Panc1 (cell line): ENCODE data around the gene MYO5B. TPM values are rescaled to one million over a fixed set of nuclear protein-coding genes. Genes with fewer than 3 reads are reported as not detected.

Source experiments
- ATAC-seq: fragments of 200-7000 bp; cut with Tn5 transposase; 2 replicates; pipeline ENCODE4 v1.9.1; 2020; ENCODE audit warnings: mild to moderate bottlenecking, moderate library complexity
- BruUV-seq: library from RNA; stranded (reverse); fragments of 400-500 nt; replicated peaks from 2 replicates; lab custom pipeline; 2021; lab: Mats Ljungman, UMichigan
- CTCF ChIA-PET: fragments of 300-600 bp; sonication (Branson Sonifier 250); formaldehyde crosslinking; loops from one replicate; lab custom pipeline; 2022; ENCODE audit warnings: antibody characterized with exemption; lab: Charles Lee
- POLR2A ChIA-PET: fragments of 300-600 bp; sonication (Branson Sonifier 250); formaldehyde crosslinking; loops from one replicate; lab custom pipeline; 2022; ENCODE audit warnings: antibody characterized with exemption; lab: Charles Lee
- DNase-seq: peaks from one replicate; pipeline ENCODE4 v3.0.0-alpha.2; 2010; ENCODE audit warnings: low read depth, low spot score
- H3K27ac ChIP-seq: 2 replicates; pipeline ENCODE4 v1.5.1; 2011; ENCODE audit warnings: mild to moderate bottlenecking, low read length, inconsistent platforms
- H3K27me3 ChIP-seq: fragments of 200-500 bp; sonication (Bioruptor generic); 2 replicates; pipeline ENCODE4 v1.6.0; 2014; ENCODE audit warnings: low read length, inconsistent platforms; ENCODE audit not compliant: control insufficient read depth, insufficient read depth
- H3K36me3 ChIP-seq: fragments of 200-500 bp; sonication (Bioruptor generic); 2 replicates; pipeline ENCODE4 v1.5.1; 2014; ENCODE audit warnings: inconsistent platforms, mild to moderate bottlenecking, low read length, moderate library complexity; ENCODE audit not compliant: control insufficient read depth, insufficient read depth
- H3K4me1 ChIP-seq: 2 replicates; pipeline ENCODE4 v1.5.1; 2011; ENCODE audit warnings: inconsistent platforms, mild to moderate bottlenecking, low read length, moderate library complexity; ENCODE audit not compliant: control insufficient read depth, insufficient read depth
- H3K4me3 ChIP-seq, 2 experiments: 2 replicates each; pipeline ENCODE4 v1.5.1; 2011 to 2012; ENCODE audit warnings: low read depth in 2 of 2, low read length in 2 of 2, mild to moderate bottlenecking in 2 of 2, inconsistent platforms in 1 of 2, moderate library complexity in 1 of 2
- H3K9me3 ChIP-seq: fragments of 200-500 bp; sonication (Bioruptor generic); 2 replicates; pipeline ENCODE4 v1.5.1; 2014; ENCODE audit warnings: low read depth, mild to moderate bottlenecking, inconsistent platforms, low read length, moderate library complexity; ENCODE audit not compliant: control insufficient read depth, insufficient read depth
- POLR2AphosphoS5 ChIP-seq: IDR thresholded peaks from 2 replicates; pipeline ENCODE4 v1.6.1; 2012; ENCODE audit warnings: mild to moderate bottlenecking, low read depth, low read length, moderate library complexity
- SIN3A ChIP-seq: IDR thresholded peaks from 2 replicates; pipeline ENCODE4 v1.6.1; 2012; ENCODE audit warnings: low read depth, mild to moderate bottlenecking, low read length, moderate library complexity, borderline replicate concordance; ENCODE audit not compliant: insufficient read depth
- TCF7L2 ChIP-seq: IDR thresholded peaks from 2 replicates; pipeline ENCODE4 v1.6.1; 2011; ENCODE audit warnings: mild to moderate bottlenecking, low read depth, low read length, inconsistent platforms
- in situ Hi-C: cut with HindIII; loops from 2 replicates; pipeline ENCODE4 v1.10.0; 2016; ENCODE audit warnings: low sequenced_read_pairs, low pct_unique_long_range_greater_than_20kb
- intact Hi-C: fragments of 100-400 bp; cut with micrococcal nuclease; formaldehyde crosslinking; loops from one replicate; pipeline ENCODE4 v1.10.0; 2022; ENCODE audit not compliant: unreplicated experiment
- total RNA-seq: library from RNA; stranded (reverse); gene quantifications from one replicate; pipeline ENCODE4 v1.2.1, GENCODE V29; 2021; ENCODE audit not compliant: unreplicated experiment
- TF ChIP-seq, protein P1 (sequence below), 2 experiments: IDR thresholded peaks; 2 replicates each; pipeline ENCODE4 v1.6.1; 2011 to 2012; ENCODE audit warnings: low read depth in 2 of 2, control low read depth in 1 of 2, low read length in 1 of 2, mild to moderate bottlenecking in 1 of 2, moderate library complexity in 1 of 2; ENCODE audit not compliant: insufficient read depth in 1 of 2
- TF ChIP-seq, protein P2 (sequence below): fragments of 450-650 bp; IDR thresholded peaks from 2 replicates; pipeline ENCODE4 v1.5.1; 2017; ENCODE audit warnings: mild to moderate bottlenecking

The MYO5B gene
- total RNA-seq, 1 experiment from 2014 or later: 0.31 TPM

DNA sequence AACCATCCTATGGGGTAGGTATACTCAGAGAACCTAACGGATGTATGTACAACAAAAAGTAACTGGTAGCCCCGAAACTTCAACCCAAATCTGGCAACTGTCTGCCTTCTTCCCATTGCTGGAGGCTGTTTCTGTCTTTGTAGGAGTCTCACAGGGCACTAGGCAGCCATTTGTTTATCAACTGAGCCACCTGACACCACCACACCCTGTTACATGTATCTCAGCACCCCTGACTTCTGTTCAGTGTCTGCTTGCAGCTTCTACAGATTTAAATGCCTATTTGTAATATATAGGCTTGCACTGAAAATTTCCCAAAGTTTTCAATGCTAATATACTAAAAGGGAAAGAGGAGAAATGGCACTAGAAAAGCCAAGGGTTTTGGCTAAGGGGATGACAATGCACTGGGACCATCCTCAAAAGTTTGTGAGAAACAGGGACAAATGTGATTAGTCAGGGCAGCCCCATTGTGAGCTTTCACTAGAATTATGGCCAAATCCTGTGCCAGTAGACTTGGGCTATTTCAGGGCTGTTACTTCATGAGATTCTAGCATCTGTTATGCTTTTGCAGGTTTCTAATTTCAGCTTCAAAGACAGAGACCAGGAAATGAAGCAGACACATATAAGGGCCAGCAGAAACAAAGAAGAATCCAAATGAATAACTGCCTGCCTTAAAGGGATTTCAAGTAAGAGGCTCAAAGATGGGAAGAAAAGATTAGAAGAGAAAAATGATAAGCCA, 103.3 kb downstream of the MYO5B start:
- intact Hi-C loops (no loop called here), in situ Hi-C loops (no loop called here)
- Histone ChIP-seq H3K27me3 (no peaks in the 10 kb centered on the region), H3K4me1 (no peaks in the 10 kb centered on the region), H3K36me3 (no peaks in the 10 kb centered on the region), H3K9me3 (no peaks in the 10 kb centered on the region), H3K27ac (no peak overlapping the region), H3K4me3 (no peak overlapping the region)
- CTCF ChIA-PET: no interaction called here
- no peak for DNase-seq
- POLR2A ChIA-PET: no interaction called here
- BruUV-seq: no TSS peak
- ATAC-seq: no peak
- TF ChIP-seq, protein P1, sequence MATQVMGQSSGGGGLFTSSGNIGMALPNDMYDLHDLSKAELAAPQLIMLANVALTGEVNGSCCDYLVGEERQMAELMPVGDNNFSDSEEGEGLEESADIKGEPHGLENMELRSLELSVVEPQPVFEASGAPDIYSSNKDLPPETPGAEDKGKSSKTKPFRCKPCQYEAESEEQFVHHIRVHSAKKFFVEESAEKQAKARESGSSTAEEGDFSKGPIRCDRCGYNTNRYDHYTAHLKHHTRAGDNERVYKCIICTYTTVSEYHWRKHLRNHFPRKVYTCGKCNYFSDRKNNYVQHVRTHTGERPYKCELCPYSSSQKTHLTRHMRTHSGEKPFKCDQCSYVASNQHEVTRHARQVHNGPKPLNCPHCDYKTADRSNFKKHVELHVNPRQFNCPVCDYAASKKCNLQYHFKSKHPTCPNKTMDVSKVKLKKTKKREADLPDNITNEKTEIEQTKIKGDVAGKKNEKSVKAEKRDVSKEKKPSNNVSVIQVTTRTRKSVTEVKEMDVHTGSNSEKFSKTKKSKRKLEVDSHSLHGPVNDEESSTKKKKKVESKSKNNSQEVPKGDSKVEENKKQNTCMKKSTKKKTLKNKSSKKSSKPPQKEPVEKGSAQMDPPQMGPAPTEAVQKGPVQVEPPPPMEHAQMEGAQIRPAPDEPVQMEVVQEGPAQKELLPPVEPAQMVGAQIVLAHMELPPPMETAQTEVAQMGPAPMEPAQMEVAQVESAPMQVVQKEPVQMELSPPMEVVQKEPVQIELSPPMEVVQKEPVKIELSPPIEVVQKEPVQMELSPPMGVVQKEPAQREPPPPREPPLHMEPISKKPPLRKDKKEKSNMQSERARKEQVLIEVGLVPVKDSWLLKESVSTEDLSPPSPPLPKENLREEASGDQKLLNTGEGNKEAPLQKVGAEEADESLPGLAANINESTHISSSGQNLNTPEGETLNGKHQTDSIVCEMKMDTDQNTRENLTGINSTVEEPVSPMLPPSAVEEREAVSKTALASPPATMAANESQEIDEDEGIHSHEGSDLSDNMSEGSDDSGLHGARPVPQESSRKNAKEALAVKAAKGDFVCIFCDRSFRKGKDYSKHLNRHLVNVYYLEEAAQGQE (IDR thresholded peaks at IDR 0.05; ENCODE audit: insufficient read depth in 1 of 2, low read depth in 2 of 2, low read length in 1 of 2): no peak
- TF ChIP-seq TCF7L2 (no peak), POLR2AphosphoS5 (no peak), SIN3A (no peak)
- TF ChIP-seq, protein P2, sequence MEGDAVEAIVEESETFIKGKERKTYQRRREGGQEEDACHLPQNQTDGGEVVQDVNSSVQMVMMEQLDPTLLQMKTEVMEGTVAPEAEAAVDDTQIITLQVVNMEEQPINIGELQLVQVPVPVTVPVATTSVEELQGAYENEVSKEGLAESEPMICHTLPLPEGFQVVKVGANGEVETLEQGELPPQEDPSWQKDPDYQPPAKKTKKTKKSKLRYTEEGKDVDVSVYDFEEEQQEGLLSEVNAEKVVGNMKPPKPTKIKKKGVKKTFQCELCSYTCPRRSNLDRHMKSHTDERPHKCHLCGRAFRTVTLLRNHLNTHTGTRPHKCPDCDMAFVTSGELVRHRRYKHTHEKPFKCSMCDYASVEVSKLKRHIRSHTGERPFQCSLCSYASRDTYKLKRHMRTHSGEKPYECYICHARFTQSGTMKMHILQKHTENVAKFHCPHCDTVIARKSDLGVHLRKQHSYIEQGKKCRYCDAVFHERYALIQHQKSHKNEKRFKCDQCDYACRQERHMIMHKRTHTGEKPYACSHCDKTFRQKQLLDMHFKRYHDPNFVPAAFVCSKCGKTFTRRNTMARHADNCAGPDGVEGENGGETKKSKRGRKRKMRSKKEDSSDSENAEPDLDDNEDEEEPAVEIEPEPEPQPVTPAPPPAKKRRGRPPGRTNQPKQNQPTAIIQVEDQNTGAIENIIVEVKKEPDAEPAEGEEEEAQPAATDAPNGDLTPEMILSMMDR: no peak

DNA sequence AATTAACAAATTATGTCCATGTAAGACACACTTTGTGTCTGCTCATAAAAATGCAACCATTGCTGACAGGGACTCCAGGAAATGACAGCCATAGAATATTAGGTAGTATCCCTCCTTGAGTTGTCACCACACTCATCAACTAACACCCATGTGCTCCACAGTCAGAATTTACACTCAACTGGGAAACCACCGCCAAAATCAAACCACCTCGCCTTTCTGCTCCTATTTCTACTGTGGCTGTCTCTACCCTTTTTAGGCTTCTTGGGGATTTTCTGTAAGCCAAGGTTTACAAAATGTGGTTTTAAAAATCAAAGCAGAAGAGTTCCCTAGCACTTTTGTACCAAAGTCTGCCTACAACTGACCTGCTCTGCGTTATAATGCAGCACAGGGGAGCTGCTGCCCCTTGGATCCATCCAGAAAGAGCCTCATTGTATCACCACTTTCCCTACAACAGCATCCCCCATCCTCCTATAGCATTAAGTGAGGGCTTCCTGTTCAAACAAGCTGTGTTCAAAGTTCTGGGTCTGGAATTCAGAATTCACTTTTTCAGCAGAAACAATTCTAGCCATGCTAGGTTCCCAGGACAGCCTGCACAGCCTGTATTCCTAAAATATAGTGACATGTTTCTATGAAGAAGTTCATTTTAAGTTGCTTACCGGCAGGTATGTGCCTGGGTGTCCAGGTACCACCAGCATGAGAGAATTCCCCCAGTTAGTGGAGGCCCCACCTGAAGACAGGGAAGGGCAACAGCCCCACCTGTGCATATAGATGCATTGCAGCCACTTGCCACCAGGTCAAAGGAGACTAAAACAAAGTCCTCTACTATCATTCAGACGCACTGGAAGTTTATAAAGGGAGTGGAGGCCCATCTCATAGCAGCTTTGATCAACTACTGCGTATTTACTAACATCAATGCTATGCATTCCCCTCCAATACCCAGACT, 104.3 kb downstream of the MYO5B start:
- H3K27ac ChIP-seq: no peak overlapping the region

More for the DNA sequence above, 104.3 kb downstream of the MYO5B start:
- H3K9me3 ChIP-seq: no peaks in the 10 kb centered on the region
- no peak for ATAC-seq
- TF ChIP-seq POLR2AphosphoS5: no peak
- no peak for TF ChIP-seq TCF7L2
- TF ChIP-seq, protein P1 (IDR thresholded peaks at IDR 0.05; ENCODE audit: insufficient read depth in 1 of 2, low read depth in 2 of 2, low read length in 1 of 2): no peak
- TF ChIP-seq, protein P2: no peak
- TF ChIP-seq SIN3A: no peak
- no peaks in the 10 kb centered on the region; the same call in 1 of the 2 replicates for H3K27me3 ChIP-seq
- intact Hi-C loops (no loop called here), in situ Hi-C loops (no loop called here)
- ChIA-PET POLR2A (no interaction called here), CTCF (no interaction called here)
- no peak for DNase-seq
- no TSS peak for BruUV-seq
- no peaks in the 10 kb centered on the region for H3K36me3 ChIP-seq
- H3K4me3 ChIP-seq: no peak overlapping the region
- H3K4me1 ChIP-seq: no peaks in the 10 kb centered on the region
